Suprapubic skin (tissue), 3 donors: ENCODE data around the gene KDM4B.

ENCODE experiments used
- CTCF ChIP-seq, 2 donors: fragments of 200-600 bp in 1 of 2; fragments of 450-650 bp in 1 of 2; sonication (generic) in 1 of 2; IDR thresholded peaks; one replicate each; pipeline ENCODE4 v1.5.1; 2016 to 2019; ENCODE audit warnings: antibody characterized with exemption in 2 of 2, mild to moderate bottlenecking in 1 of 2, moderate library complexity in 1 of 2
- EP300 ChIP-seq: sonication (generic); formaldehyde crosslinking; IDR thresholded peaks from one replicate; pipeline ENCODE4 v1.6.1; 2017; ENCODE audit warnings: antibody characterized with exemption

DNA sequence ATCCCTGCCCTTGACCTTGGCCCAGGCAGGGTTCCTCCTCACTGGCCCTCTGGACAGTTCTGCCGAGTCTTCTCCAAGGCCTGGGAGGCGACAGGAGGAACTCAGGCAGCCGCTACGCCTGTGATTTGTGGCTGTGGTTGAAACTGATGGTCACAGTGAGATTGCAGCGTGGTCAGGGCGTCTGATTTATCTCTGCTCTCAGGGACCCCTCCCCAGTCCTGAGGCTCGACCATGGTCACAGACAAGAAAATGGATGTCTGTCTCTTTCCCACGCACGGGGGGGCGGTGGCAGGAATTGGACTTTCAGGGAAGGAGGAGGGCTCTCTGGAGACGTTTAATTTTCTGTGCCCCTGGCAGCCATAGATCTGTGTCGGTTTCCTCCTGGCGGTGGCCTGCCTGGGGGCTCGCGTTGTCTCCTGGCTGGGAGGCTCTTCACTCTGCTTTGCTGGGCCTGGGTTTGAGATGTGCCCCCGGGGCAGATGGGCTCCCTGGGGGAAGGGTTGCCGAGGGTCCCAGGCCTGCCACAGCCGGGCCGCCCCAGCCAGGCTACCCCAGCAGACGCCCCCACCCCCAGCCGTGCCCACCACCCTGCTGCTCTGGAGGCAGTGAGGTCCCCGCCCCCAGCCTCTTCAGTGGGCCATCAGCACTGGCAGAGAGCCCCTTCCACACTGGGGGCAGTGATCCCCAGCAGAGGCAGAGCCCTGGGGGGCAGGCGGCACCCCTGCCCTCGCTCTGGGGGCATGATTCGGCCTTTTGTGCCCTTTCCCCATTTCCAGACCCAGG lies 167.4 kb downstream of the KDM4B start:
- TF ChIP-seq CTCF (IDR thresholded peaks at IDR 0.05) (no peak), EP300 (no peak)
